ENCODE measurements around the gene IL36RN. TPM values are rescaled to one million over a fixed set of nuclear protein-coding genes. Genes with fewer than 3 reads are reported as not detected.

The IL36RN gene
- polyA plus RNA-seq, result under 1 TPM in 1 of 3 donors, not detected in 2; 0.01 TPM

DNA sequence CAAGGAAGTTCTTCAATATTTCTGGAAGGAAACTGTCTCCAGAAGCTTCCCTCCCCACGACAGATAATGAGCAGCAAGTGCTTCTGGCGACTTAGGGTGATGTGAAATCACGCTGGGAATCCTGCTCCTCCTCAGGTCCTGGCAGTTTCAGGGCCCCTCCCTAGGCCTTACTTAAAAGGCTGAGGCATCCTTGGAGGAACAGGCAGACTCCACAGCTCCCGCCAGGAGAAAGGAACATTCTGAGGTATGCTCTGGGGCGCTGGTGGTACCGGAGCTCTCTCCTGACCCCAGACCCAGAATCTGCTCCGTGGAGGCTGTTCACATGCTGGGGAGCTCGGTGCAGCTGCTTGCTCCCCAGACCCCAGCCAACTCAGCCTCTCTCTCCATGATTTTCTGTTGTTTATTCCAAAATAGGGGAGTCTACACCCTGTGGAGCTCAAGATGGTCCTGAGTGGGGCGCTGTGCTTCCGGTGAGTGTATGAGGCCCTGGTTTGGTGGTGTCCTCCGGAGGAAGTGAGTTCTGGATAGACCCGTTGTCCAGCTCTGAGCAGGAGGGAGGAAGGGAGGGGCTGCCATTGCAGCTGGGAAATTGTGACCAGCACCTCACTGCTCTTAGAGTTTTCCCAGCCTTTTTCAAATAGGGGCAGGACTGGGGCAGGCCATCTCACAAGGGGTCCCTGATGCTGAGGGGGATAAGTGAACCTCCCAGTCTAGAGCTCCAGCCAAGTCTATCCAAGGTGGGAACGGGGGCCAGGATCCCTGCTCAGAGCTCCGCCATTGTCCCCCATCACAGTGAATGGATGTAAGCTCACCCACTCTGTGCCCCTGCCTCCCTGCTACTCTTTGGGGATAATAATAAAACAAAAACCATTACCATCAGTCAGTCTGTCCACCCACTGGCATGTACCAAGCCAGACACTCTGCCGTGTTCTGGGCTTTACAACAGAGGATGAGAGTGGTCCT, at the start of gene IL36RN:
Gene IL36RN (plus strand): TSS at position 201 of the 963 bp plus-strand sequence. CDS start 241 bp downstream, at position 442.
- 75 to 79% (median 76%) methylated on average over 15 of the region's 15 CpGs for WGBS, 3 donors
- no peak within 1 kb of the TSS for H3K27ac ChIP-seq (ENCODE audit: low read depth, low read length)

GRCh38 chr2:113009622-113010021, 49.4 kb upstream of the IL36RN start:
- WGBS, 3 donors, result 69 to 79% (median 77%) methylated on average over 1 of the region's 1 CpG

GRCh38 chr2:113010088-113010487, 48.9 kb upstream of the IL36RN start:
- no peak overlapping the region for H3K27ac ChIP-seq (ENCODE audit: low read depth, low read length)
- 41 to 55% (median 49%) methylated on average over 2 of the region's 2 CpGs for WGBS, 3 donors

More at GRCh38 chr2:113009622-113010021, 49.4 kb upstream of the IL36RN start:
- H3K27ac ChIP-seq (ENCODE audit: low read depth, low read length), result no peak overlapping the region

GRCh38 chr2:113011108-113011507, 47.9 kb upstream of the IL36RN start:
- WGBS, 3 donors, result 87 to 100% (median 96%) methylated on average over 1 of the region's 1 CpG

DNA sequence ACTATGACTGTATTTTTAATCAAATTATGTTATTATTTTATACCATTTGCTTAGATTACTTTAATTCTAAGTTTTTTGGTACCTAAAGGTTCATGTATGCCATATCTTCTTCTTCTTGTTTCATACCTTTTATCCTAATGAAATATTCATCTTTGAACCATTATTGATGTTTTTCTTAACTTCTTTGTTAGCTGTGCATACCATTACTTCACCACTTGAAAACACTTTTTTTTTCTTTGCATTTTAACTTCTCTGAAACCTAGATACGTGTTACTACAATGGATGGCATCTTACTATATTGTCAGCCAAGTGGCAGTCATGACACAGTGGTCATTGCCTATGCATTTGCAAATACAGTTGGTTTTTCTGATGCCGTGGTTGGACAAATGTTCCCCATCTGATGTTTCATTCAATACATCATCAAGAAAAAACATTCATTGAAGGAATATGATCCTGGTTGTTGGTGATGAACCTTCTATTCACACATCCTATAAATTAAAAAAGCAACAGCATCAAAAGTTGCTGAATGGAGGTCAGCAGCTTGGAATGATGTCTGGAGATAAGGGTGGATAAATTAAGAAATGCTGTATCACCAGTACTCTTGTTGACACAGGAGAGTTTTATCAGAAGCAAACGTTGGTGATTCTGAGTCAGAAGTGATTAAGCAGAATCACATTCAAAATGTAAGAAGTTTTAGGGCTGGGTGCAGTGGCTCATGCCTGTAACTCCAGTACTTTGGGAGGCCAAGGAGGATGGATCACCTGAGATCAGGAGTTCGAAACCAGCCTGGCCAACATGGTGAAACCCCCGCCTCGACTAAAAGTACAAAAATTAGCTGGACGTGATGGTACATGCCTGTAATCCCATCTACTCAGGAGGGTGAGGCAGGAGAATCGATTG, 46.3 kb upstream of the IL36RN start:
- WGBS, 3 donors, result 73 to 79% (median 77%) methylated on average over 8 of the region's 8 CpGs

More at GRCh38 chr2:113011108-113011507, 47.9 kb upstream of the IL36RN start:
- H3K27ac ChIP-seq (ENCODE audit: low read depth, low read length), result no peak overlapping the region

DNA sequence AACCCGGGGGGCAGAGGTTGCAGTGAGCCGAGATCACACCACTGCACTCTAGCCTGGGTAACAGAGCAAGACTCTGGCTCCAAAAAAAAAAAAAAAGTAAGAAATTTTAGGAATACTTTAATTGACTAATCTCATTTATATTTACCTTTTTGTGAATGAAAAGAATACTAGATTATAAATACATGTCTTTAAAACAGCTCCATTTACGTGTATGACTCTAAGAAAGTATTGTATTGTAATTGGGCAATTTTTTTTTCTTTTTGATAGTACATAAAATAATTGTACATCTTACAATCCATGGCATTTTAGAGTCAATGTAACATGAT, 45.7 kb upstream of the IL36RN start:
- WGBS, 3 donors, result 78 to 87% (median 80%) methylated on average over 3 of the region's 3 CpGs
- no peak overlapping the region for H3K27ac ChIP-seq (ENCODE audit: low read depth, low read length)

More for the DNA sequence above, 46.3 kb upstream of the IL36RN start:
- no peak overlapping the region for H3K27ac ChIP-seq (ENCODE audit: low read depth, low read length)

DNA sequence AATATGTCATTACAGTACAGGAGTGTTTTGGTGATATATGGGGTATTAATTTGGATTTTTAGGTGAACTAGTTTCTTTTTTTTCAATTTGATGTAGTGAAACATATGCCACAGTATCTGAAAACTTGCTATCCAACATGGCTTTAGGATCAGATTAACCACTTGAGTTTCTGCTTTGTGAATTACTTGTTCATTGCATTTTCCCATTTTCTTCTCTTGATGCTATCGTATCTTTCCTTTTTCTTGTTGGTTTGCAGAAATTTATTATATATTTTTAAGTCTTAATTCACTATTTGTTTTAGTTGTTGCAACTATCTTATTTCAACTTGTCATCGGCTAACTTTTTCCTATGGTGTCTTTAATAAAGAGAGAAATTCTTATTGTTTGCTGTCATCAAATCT, 44.9 kb upstream of the IL36RN start:
- H3K27ac ChIP-seq (ENCODE audit: low read depth, low read length), result no peak overlapping the region
- 90 to 96% (median 95%) methylated on average over 2 of the region's 2 CpGs for WGBS, 3 donors

- no peak overlapping the region for H3K27ac ChIP-seq (ENCODE audit: low read depth, low read length)
- 75 to 85% (median 77%) methylated on average over 1 of the region's 1 CpG for WGBS, 3 donors
These were observed 44.0 kb upstream of the IL36RN start for GRCh38 chr2:113015042-113015441.

GRCh38 chr2:113015655-113016054, 43.3 kb upstream of the IL36RN start:
- WGBS, 3 donors, result 87 to 92% (median 92%) methylated on average over 2 of the region's 2 CpGs
- no peak overlapping the region for H3K27ac ChIP-seq (ENCODE audit: low read depth, low read length)

DNA sequence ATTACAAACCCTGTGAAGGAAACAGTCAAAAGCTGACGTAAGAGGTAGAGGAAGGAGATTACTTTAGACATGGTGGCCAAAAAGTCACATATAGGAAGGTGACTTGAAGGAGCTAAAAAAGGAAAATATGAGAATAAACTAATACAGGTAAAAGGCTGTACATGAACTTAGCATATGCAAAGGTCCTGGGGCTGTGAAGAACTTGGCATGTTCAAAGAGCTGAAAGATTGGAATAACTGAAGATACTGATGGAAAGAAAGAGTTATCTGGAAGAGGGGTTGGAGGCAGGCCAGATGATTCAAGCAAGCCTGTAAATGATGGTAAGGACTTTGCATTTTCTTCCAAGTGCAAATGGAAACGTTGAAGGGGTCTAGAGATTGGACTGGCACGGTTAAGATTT, 40.5 kb upstream of the IL36RN start:
- 67 to 76% (median 71%) methylated on average over 3 of the region's 3 CpGs for WGBS, 3 donors
- no peak overlapping the region for H3K27ac ChIP-seq (ENCODE audit: low read depth, low read length)

DNA sequence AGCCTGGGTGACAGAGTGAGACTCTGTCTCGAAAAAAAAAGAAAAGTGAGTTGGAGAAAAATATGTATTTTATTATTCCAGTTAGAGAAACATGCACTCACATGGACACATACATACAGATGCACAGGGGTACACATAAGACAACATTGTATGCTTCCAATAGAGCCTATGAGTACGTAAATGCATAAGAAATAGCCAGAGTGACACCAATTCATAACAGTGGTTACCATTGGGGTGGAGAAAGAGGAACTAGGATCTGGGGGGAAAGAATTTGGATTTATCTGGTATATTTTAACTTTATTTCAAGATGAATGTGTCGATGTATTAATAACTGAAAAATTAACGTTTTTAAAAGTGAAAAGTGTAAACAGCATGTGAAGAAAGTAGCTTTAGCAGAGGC, 37.7 kb upstream of the IL36RN start:
- H3K27ac ChIP-seq (ENCODE audit: low read depth, low read length), result no peak overlapping the region
- WGBS, 3 donors, result 53 to 71% (median 57%) methylated on average over 4 of the region's 4 CpGs

- WGBS, 3 donors, result 79 to 91% (median 85%) methylated on average over 2 of the region's 2 CpGs
- no peak overlapping the region for H3K27ac ChIP-seq (ENCODE audit: low read depth, low read length)
These were observed 34.2 kb upstream of the IL36RN start for GRCh38 chr2:113024764-113025163.

- H3K27ac ChIP-seq (ENCODE audit: low read depth, low read length), result no peak overlapping the region
- WGBS, 3 donors, result 59 to 65% (median 64%) methylated on average over 2 of the region's 2 CpGs
These were observed 33.3 kb upstream of the IL36RN start for GRCh38 chr2:113025737-113026136.

- 78 to 82% (median 79%) methylated on average over 2 of the region's 2 CpGs for WGBS, 3 donors
- no peak overlapping the region for H3K27ac ChIP-seq (ENCODE audit: low read depth, low read length)
These were observed 31.3 kb upstream of the IL36RN start for GRCh38 chr2:113027691-113028090.

- WGBS, 3 donors, result 6 to 8% (median 8%) methylated on average over 1 of the region's 1 CpG
- no peak overlapping the region for H3K27ac ChIP-seq (ENCODE audit: low read depth, low read length)
These were observed 30.9 kb upstream of the IL36RN start for GRCh38 chr2:113028112-113028511.

- H3K27ac ChIP-seq (ENCODE audit: low read depth, low read length), result no peak overlapping the region
- 89 to 100% (median 94%) methylated on average over 1 of the region's 1 CpG for WGBS, 3 donors
These were observed 26.3 kb upstream of the IL36RN start for GRCh38 chr2:113032737-113033136.

GRCh38 chr2:113034016-113034415, 25.0 kb upstream of the IL36RN start:
- WGBS, 3 donors, result 80 to 88% (median 82%) methylated on average over 3 of the region's 3 CpGs

DNA sequence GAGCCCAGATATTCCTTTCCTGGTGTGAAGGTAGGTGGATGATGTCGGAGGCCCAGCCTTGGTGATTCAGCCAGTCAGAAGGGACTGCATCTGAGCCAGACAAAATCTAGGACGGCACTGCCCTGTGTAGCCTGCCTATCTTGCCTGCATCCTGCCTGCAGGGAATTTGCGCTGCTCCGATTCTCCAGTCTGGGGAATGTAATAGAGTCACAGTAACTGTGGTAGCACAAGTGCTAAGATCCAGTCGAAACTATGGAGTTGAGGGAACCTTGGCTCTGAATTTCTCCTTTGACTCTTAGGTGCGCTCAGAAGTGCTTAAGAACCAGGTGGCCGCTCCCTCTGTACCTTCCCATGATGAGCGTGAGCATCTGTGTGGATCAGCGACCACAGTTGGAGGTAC, 22.2 kb upstream of the IL36RN start:
- no peak overlapping the region for H3K27ac ChIP-seq (ENCODE audit: low read depth, low read length)

More at GRCh38 chr2:113034016-113034415, 25.0 kb upstream of the IL36RN start:
- no peak overlapping the region for H3K27ac ChIP-seq (ENCODE audit: low read depth, low read length)

DNA sequence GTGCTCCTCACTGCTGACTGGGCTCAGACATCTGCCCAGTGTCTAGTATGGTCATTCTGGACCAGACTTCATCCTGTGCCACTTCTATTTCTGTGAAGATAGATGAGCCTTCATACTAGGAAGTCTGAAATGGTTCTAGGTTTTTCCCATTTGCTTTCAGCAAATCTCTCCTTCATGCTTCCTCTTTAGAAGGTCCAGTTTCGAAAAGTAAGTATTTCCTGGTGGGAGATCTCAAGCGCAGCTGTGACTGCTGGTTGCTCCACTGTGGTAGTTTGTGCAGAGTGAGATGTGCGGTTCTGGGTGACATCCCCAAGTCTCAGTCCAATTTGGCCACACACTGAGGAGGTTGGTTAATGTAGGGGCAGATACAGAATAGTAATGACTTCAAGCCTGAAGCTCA, 20.7 kb upstream of the IL36RN start:
- WGBS, 3 donors, result 69 to 97% (median 77%) methylated on average over 3 of the region's 3 CpGs
- no peak overlapping the region for H3K27ac ChIP-seq (ENCODE audit: low read depth, low read length)

More for the DNA sequence above, 22.2 kb upstream of the IL36RN start:
- WGBS, 3 donors, result 92 to 93% (median 93%) methylated on average over 9 of the region's 9 CpGs
